CD4-positive, alpha-beta T cell (primary cell): ENCODE measurements around the gene SLC24A4. TPM values are rescaled to one million over a fixed set of nuclear protein-coding genes. Genes with fewer than 3 reads are reported as not detected.

Experiments used
- ATAC-seq: fragments of 200-7000 bp; cut with Tn5 transposase; one replicate; pipeline ENCODE4 v1.10.0; 2022; ENCODE audit warnings: mild to moderate bottlenecking; ENCODE audit not compliant: poor library complexity
- CTCF ChIA-PET: fragments of 350-600 bp; sonication (Branson Sonifier 250); formaldehyde crosslinking; loops from one replicate; lab custom pipeline; 2021; ENCODE audit warnings: antibody characterized with exemption, inconsistent platforms; lab: Charles Lee
- POLR2A ChIA-PET: fragments of 350-600 bp; sonication (Branson Sonifier 250); formaldehyde crosslinking; loops from one replicate; lab custom pipeline; 2021; ENCODE audit warnings: antibody characterized with exemption, inconsistent platforms; lab: Charles Lee
- DNase-seq, 14 experiments: peaks; one replicate each; pipeline ENCODE4 v3.0.0-alpha.2; 2013 to 2020; ENCODE audit warnings: mixed read lengths in 2 of 14
- H3K27ac ChIP-seq, 2 donors: one replicate each; pipeline versions ENCODE4 v1.5.1 to v1.7.0; 2013; ENCODE audit warnings: low read length in 2 of 2, low read depth in 1 of 2, mild to moderate bottlenecking in 1 of 2
- H3K27me3 ChIP-seq, 2 experiments: 1 replicate in 1 of 2; 2 replicates in 1 of 2; pipeline versions ENCODE4 v1.6.1 to v1.7.0; 2013; ENCODE audit warnings: low read length in 2 of 2, control low read depth in 1 of 2, mild to moderate bottlenecking in 1 of 2, moderate library complexity in 1 of 2; ENCODE audit not compliant: insufficient read depth in 2 of 2, control insufficient read depth in 1 of 2
- H3K36me3 ChIP-seq: one replicate; pipeline ENCODE4 v1.6.1; 2013; ENCODE audit warnings: low read length, control low read depth; ENCODE audit not compliant: insufficient read depth
- H3K4me1 ChIP-seq: one replicate; pipeline ENCODE4 v1.6.1; 2013; ENCODE audit warnings: low read length, control low read depth; ENCODE audit not compliant: insufficient read depth
- H3K4me3 ChIP-seq: one replicate; pipeline ENCODE4 v1.5.1; 2013; ENCODE audit warnings: mild to moderate bottlenecking, low read length, moderate library complexity
- H3K9me3 ChIP-seq, 2 experiments: 1 replicate in 1 of 2; 2 replicates in 1 of 2; pipeline versions ENCODE4 v1.6.1 to v1.7.0; 2013; ENCODE audit warnings: low read length in 2 of 2, mild to moderate bottlenecking in 2 of 2, control low read depth in 1 of 2, moderate library complexity in 1 of 2; ENCODE audit not compliant: control insufficient read depth in 1 of 2, insufficient read depth in 1 of 2
- H3K27ac Mint-ChIP-seq: one replicate; pipeline ENCODE4 v1.8.0; 2020; ENCODE audit warnings: mixed read lengths
- H3K27me3 Mint-ChIP-seq: one replicate; pipeline ENCODE4 v1.8.0; 2021; ENCODE audit warnings: mixed read lengths
- H3K36me3 Mint-ChIP-seq: one replicate; pipeline ENCODE4 v1.8.0; 2021; ENCODE audit warnings: low read depth, mixed read lengths
- H3K4me1 Mint-ChIP-seq: one replicate; pipeline ENCODE4 v1.8.0; 2021; ENCODE audit warnings: low read depth, mixed read lengths
- H3K4me3 Mint-ChIP-seq: one replicate; pipeline ENCODE4 v1.8.0; 2020; ENCODE audit warnings: mild to moderate bottlenecking, mixed read lengths
- H3K9me3 Mint-ChIP-seq: one replicate; pipeline ENCODE4 v1.8.0; 2020; ENCODE audit warnings: mixed read lengths
- intact Hi-C, 2 experiments: fragments of 100-400 bp; cut with DNase I in 1 of 2; cut with micrococcal nuclease in 1 of 2; formaldehyde crosslinking; loops; one replicate each; pipeline versions ENCODE4 v1.15.1 to v1.9.0; 2023 to 2025; cut with DNase I, micrococcal nuclease
- total RNA-seq, 174 experiments: library from RNA in 2 of 174; stranded (reverse) in 2 of 174; gene quantifications; one replicate each; pipeline ENCODE4 v1.2.3 and lab custom pipeline; 2021 to 2026
- TF ChIP-seq, protein P1 (sequence below): fragments of 200-600 bp; IDR thresholded peaks from one replicate; pipeline ENCODE4 v1.8.0; 2022; ENCODE audit warnings: antibody characterized with exemption, mild to moderate bottlenecking

The SLC24A4 gene
- total RNA-seq, 2 experiments from 2014 or later = 0.11 to 0.19 TPM

DNA sequence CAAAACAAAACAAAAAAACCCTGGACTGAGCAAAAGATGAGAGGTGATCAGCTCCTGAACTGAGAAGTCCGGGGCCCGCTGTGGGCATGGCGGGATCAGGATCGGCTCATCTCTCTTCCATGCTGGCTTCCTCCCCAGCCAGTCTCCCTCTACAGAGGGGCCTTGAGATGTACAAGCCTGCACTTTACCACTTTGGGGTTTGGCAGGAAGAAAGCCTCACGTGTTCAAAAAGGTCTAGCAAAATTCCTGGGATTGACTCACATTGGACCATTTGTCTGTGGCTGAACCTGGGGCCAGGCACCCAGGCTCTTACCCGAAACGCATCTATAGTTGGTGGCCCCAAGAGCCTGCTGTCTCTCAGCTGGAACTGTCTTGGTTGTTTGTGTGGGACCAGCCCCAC lies 89.0 kb downstream of the SLC24A4 start:
- CTCF ChIA-PET = no interaction called here
- no peaks in the 10 kb centered on the region for H3K36me3 Mint-ChIP-seq
- no peaks in the 10 kb centered on the region for H3K9me3 Mint-ChIP-seq
- no peak overlapping the region for H3K27ac Mint-ChIP-seq
- H3K36me3 ChIP-seq = no peaks in the 10 kb centered on the region
- H3K27me3 Mint-ChIP-seq = peaks cover 4% of the 10 kb centered on the region
- H3K4me3 Mint-ChIP-seq = no peak overlapping the region
- intact Hi-C loops = no loop called here
- H3K4me1 Mint-ChIP-seq = no peaks in the 10 kb centered on the region
- H3K27me3 ChIP-seq = no peaks in the 10 kb centered on the region
- no peaks in the 10 kb centered on the region for H3K9me3 ChIP-seq
- POLR2A ChIA-PET = no interaction called here
- H3K4me1 ChIP-seq = no peaks in the 10 kb centered on the region
- no peak for DNase-seq
- TF ChIP-seq, protein P1, sequence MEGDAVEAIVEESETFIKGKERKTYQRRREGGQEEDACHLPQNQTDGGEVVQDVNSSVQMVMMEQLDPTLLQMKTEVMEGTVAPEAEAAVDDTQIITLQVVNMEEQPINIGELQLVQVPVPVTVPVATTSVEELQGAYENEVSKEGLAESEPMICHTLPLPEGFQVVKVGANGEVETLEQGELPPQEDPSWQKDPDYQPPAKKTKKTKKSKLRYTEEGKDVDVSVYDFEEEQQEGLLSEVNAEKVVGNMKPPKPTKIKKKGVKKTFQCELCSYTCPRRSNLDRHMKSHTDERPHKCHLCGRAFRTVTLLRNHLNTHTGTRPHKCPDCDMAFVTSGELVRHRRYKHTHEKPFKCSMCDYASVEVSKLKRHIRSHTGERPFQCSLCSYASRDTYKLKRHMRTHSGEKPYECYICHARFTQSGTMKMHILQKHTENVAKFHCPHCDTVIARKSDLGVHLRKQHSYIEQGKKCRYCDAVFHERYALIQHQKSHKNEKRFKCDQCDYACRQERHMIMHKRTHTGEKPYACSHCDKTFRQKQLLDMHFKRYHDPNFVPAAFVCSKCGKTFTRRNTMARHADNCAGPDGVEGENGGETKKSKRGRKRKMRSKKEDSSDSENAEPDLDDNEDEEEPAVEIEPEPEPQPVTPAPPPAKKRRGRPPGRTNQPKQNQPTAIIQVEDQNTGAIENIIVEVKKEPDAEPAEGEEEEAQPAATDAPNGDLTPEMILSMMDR = no peak
- no peak overlapping the region for H3K27ac ChIP-seq
- H3K4me3 ChIP-seq = no peak overlapping the region
- no peak for ATAC-seq

- H3K4me3 Mint-ChIP-seq = no peak overlapping the region
- no peaks in the 10 kb centered on the region for H3K36me3 ChIP-seq
- H3K36me3 Mint-ChIP-seq = no peaks in the 10 kb centered on the region
- H3K27me3 ChIP-seq = no peaks in the 10 kb centered on the region
- POLR2A ChIA-PET = no interaction called here
- no peak overlapping the region for H3K4me3 ChIP-seq
- ATAC-seq = no peak
- no peak overlapping the region for H3K27ac Mint-ChIP-seq
- no peak overlapping the region for H3K27ac ChIP-seq
- DNase-seq = no peak
- H3K27me3 Mint-ChIP-seq = peaks cover 4% of the 10 kb centered on the region
- CTCF ChIA-PET = no interaction called here
- intact Hi-C loops = no loop called here
- H3K4me1 ChIP-seq = no peaks in the 10 kb centered on the region
- TF ChIP-seq, protein P1 = no peak
- H3K9me3 ChIP-seq = peaks cover 0 to under 1% of the 10 kb centered on the region in 2 experiments
- no peaks in the 10 kb centered on the region for H3K4me1 Mint-ChIP-seq
- no peaks in the 10 kb centered on the region for H3K9me3 Mint-ChIP-seq
These were observed 89.9 kb downstream of the SLC24A4 start for GRCh38 chr14:92412912-92413311.

- Mint-ChIP-seq H3K36me3 (no peaks in the 10 kb centered on the region), H3K4me1 (no peaks in the 10 kb centered on the region), H3K4me3 (no peak overlapping the region), H3K9me3 (no peaks in the 10 kb centered on the region), H3K27me3 (peaks cover 4% of the 10 kb centered on the region), H3K27ac (no peak overlapping the region)
- intact Hi-C loops = no loop called here
- TF ChIP-seq, protein P1 = no peak
- Histone ChIP-seq H3K9me3 (peaks cover 0 to 4% of the 10 kb centered on the region in 2 experiments), H3K36me3 (no peaks in the 10 kb centered on the region), H3K4me3 (no peak overlapping the region), H3K4me1 (no peaks in the 10 kb centered on the region), H3K27me3 (no peaks in the 10 kb centered on the region), H3K27ac (no peak overlapping the region)
- CTCF ChIA-PET = no interaction called here
- POLR2A ChIA-PET = no interaction called here
- DNase-seq = no peak
- no peak for ATAC-seq
These were observed 90.4 kb downstream of the SLC24A4 start for GRCh38 chr14:92413379-92413778.
